Prostate gland (tissue), 2 donors: ENCODE measurements around the gene GPR137C. TPM values are rescaled to one million over a fixed set of nuclear protein-coding genes. Genes with fewer than 3 reads are reported as not detected.

Source experiments
- DNase-seq: peaks from one replicate; pipeline ENCODE4 v3.0.0-alpha.2; 2019; ENCODE audit warnings: low spot score
- H3K27ac ChIP-seq, 2 donors: fragments of 200-600 bp; sonication (generic); 2 replicates each; pipeline ENCODE4 v1.5.1; 2017 to 2019
- H3K27me3 ChIP-seq: fragments of 200-600 bp; sonication (generic); replicated peaks from 2 replicates; pipeline ENCODE4 v1.5.1; 2019; ENCODE audit not compliant: insufficient read depth
- H3K36me3 ChIP-seq, 2 donors: fragments of 200-600 bp; sonication (generic); 1 replicate in 1 of 2; 2 replicates in 1 of 2; pipeline versions ENCODE4 v1.5.1 to v1.8.1; 2017 to 2019
- H3K4me1 ChIP-seq: fragments of 200-600 bp; sonication (generic); replicated peaks from 2 replicates; pipeline ENCODE4 v1.5.1; 2019
- H3K4me3 ChIP-seq, 2 donors: fragments of 200-600 bp; sonication (generic); 2 replicates each; pipeline ENCODE4 v1.5.1; 2017 to 2019
- H3K9me3 ChIP-seq: fragments of 200-600 bp; sonication (generic); 2 replicates; pipeline ENCODE4 v1.5.1; 2017
- POLR2A ChIP-seq: fragments of 450-650 bp; IDR thresholded peaks from one replicate; pipeline ENCODE4 v1.6.1; 2016; ENCODE audit warnings: antibody characterized with exemption, mild to moderate bottlenecking
- POLR2AphosphoS5 ChIP-seq: sonication (generic); formaldehyde crosslinking; IDR thresholded peaks from one replicate; pipeline ENCODE4 v1.6.1; 2017; ENCODE audit warnings: antibody characterized with exemption
- WGBS: methylation state at CpG from one replicate; pipeline ENCODE4 v1.1.5; 2018; 5-methylcytosine and 5-hydroxymethylcytosine counted together
- intact Hi-C: fragments of 100-400 bp; cut with DNase I; formaldehyde crosslinking; loops from one replicate; pipeline ENCODE4 v1.14.2; 2022
- total RNA-seq, 2 donors: library from RNA; depleted of rRNA; stranded (reverse); fragments of >200 nt; gene quantifications; one replicate each; pipeline ENCODE4 v1.1.0, GENCODE V29; 2016
- TF ChIP-seq, protein P1 (sequence below), 4 experiments: fragments of 200-600 bp in 2 of 4; fragments of 450-650 bp in 2 of 4; sonication (generic) in 2 of 4; IDR thresholded peaks; 1 replicate in 3 of 4; 2 replicates in 1 of 4; pipeline ENCODE4 v1.5.1; 2016 to 2019; ENCODE audit warnings: antibody characterized with exemption in 4 of 4, mild to moderate bottlenecking in 2 of 4, moderate library complexity in 2 of 4

GPR137C gene
- total RNA-seq, 2 donors from 2014 or later = 0.09 to 5.3 TPM

GRCh38 chr14:52522581-52523345, 29.9 kb upstream of the GPR137C start:
- Histone ChIP-seq H3K27me3 (no peaks in the 10 kb centered on the region), H3K4me3 (no peak overlapping the region), H3K4me1 (no peaks in the 10 kb centered on the region), H3K36me3 (no peaks in the 10 kb centered on the region), H3K27ac (no peak overlapping the region), H3K9me3 (no peaks in the 10 kb centered on the region)
- TF ChIP-seq POLR2AphosphoS5 (no peak), POLR2A (no peak)
- TF ChIP-seq, protein P1, sequence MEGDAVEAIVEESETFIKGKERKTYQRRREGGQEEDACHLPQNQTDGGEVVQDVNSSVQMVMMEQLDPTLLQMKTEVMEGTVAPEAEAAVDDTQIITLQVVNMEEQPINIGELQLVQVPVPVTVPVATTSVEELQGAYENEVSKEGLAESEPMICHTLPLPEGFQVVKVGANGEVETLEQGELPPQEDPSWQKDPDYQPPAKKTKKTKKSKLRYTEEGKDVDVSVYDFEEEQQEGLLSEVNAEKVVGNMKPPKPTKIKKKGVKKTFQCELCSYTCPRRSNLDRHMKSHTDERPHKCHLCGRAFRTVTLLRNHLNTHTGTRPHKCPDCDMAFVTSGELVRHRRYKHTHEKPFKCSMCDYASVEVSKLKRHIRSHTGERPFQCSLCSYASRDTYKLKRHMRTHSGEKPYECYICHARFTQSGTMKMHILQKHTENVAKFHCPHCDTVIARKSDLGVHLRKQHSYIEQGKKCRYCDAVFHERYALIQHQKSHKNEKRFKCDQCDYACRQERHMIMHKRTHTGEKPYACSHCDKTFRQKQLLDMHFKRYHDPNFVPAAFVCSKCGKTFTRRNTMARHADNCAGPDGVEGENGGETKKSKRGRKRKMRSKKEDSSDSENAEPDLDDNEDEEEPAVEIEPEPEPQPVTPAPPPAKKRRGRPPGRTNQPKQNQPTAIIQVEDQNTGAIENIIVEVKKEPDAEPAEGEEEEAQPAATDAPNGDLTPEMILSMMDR (IDR thresholded peaks at IDR 0.05) = no peak
- intact Hi-C loops = no loop called here
- no peak for DNase-seq

DNA sequence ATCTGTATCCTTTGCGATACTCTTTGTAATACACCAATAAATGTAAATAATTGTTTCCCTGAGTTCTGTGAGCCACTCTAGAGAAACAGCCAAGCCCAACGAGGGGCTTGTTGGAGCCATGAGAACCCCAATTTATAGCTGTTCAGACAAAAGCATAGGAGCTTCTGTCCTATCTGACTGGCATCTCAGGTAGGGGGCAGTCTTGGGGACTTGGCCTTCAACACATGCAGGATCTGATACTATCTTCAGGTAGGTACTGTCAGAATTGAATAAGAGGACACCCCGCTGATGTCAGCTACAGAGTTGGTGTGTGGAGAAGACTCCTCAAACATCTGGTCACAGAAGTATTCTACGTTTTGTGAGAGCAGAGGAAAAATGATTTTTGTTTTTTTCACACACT, 25.6 kb upstream of the GPR137C start:
- no peak overlapping the region for H3K27ac ChIP-seq
- no peaks in the 10 kb centered on the region for H3K4me1 ChIP-seq
- no peak overlapping the region for H3K4me3 ChIP-seq
- intact Hi-C loops = no loop called here
- H3K27me3 ChIP-seq = no peaks in the 10 kb centered on the region
- no peak for DNase-seq
- H3K36me3 ChIP-seq = no peaks in the 10 kb centered on the region
- H3K9me3 ChIP-seq = no peaks in the 10 kb centered on the region
- TF ChIP-seq POLR2A = no peak
- TF ChIP-seq, protein P1 (IDR thresholded peaks at IDR 0.05) = no peak
- TF ChIP-seq POLR2AphosphoS5 = no peak
- WGBS = 93% methylated on average over 4 of the region's 4 CpGs

DNA sequence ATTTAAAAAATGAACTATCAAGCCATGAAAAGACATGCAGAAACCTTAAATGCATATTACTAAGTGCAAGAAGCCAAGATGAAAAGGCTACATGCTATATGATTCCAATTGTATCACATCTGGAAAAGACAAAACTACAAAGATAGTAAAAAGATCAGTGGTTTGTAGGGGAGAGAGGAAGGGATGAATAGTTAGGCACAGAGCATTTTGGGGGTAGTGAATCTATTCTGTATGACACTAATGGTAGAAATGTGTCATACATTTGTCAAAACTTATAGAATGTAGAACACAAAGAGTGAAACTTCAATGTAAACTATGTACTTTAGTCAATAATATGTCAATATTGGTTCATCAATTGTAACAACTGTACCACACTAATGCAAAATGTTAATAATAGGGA, 21.2 kb upstream of the GPR137C start:
- TF ChIP-seq, protein P1 (IDR thresholded peaks at IDR 0.05) = no peak
- no peak for TF ChIP-seq POLR2AphosphoS5
- TF ChIP-seq POLR2A = no peak
- Histone ChIP-seq H3K9me3 (no peaks in the 10 kb centered on the region), H3K4me3 (no peak overlapping the region), H3K36me3 (peaks cover 0 to 3% of the 10 kb centered on the region in 2 donors), H3K4me1 (no peaks in the 10 kb centered on the region), H3K27ac (no peak overlapping the region), H3K27me3 (no peaks in the 10 kb centered on the region)
- intact Hi-C loops = no loop called here
- DNase-seq = no peak

DNA sequence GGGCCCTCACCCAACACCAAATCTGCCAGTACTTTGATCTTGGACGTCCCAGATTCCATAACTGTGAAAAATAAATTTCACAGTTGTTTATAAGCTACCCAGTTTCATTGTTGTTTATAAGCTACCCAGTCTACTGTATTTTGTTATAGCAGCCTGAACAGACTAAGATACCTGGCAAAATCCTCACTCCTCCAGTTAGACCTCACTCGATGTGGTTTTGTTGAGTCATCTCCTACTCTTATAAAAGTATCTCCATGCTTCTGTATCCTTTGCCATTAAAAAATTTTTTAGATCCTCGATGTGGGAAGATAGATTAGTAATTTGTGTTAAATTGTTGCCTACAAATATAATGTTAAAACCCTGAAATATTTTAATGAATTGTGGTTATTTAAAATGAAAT, 16.4 kb upstream of the GPR137C start:
- Histone ChIP-seq H3K36me3 (peaks cover 0 to 3% of the 10 kb centered on the region in 2 donors), H3K9me3 (no peaks in the 10 kb centered on the region), H3K27ac (no peak overlapping the region), H3K27me3 (no peaks in the 10 kb centered on the region), H3K4me1 (no peaks in the 10 kb centered on the region), H3K4me3 (no peak overlapping the region)
- DNase-seq = no peak
- TF ChIP-seq POLR2A = no peak
- no peak for TF ChIP-seq POLR2AphosphoS5
- intact Hi-C loops = no loop called here
- 85% methylated on average over 3 of the region's 3 CpGs for WGBS

DNA sequence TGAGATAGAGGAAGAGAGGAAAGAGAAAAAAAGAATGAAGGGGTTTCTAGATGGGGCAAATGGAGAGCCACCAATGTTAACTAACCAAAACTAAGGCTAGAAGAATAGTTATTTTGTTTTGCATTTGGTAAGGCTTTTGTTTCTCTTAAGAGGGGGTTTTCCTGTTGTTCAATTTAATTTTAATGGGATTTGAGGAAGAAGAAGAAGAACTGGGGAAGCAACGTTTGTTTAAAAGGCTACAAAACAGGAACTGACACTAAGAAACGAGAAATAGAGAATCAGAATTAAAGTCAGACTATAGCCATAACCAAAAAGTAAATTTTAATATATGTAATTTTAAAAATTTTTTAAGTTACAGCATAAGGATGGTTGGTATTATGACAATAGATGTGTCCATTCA, 14.0 kb upstream of the GPR137C start:
- intact Hi-C loops = no loop called here
- Histone ChIP-seq H3K4me3 (no peak overlapping the region), H3K36me3 (peaks cover 0 to 3% of the 10 kb centered on the region in 2 donors), H3K27me3 (no peaks in the 10 kb centered on the region), H3K27ac (no peak overlapping the region), H3K4me1 (no peaks in the 10 kb centered on the region), H3K9me3 (no peaks in the 10 kb centered on the region)
- TF ChIP-seq POLR2AphosphoS5 (no peak), POLR2A (no peak)
- TF ChIP-seq, protein P1 (IDR thresholded peaks at IDR 0.05) = no peak
- WGBS = 74% methylated on average over 2 of the region's 2 CpGs
- DNase-seq = no peak
